Neural progenitor cell (in vitro differentiated cells): ENCODE measurements around the gene SOBP.
A peak's percentile ranks its signal among the peaks of the same experiment; 100 is the strongest.

Experiments used
- EZH2 ChIP-seq: fragments of 200-600 bp; sonication (generic); IDR thresholded peaks from 2 replicates; pipeline ENCODE4 v1.6.1; 2017; ENCODE audit warnings: antibody characterized with exemption, mild to moderate bottlenecking, moderate library complexity
- EZH2phosphoT487 ChIP-seq: fragments of 200-600 bp; sonication (generic); IDR thresholded peaks from 2 replicates; pipeline ENCODE4 v1.6.1; 2017; ENCODE audit warnings: antibody characterized with exemption
- TF ChIP-seq, protein P1 (sequence below): fragments of 200-600 bp; sonication (generic); IDR thresholded peaks from 2 replicates; pipeline ENCODE4 v1.5.1; 2017; ENCODE audit warnings: antibody characterized with exemption, mild to moderate bottlenecking

DNA sequence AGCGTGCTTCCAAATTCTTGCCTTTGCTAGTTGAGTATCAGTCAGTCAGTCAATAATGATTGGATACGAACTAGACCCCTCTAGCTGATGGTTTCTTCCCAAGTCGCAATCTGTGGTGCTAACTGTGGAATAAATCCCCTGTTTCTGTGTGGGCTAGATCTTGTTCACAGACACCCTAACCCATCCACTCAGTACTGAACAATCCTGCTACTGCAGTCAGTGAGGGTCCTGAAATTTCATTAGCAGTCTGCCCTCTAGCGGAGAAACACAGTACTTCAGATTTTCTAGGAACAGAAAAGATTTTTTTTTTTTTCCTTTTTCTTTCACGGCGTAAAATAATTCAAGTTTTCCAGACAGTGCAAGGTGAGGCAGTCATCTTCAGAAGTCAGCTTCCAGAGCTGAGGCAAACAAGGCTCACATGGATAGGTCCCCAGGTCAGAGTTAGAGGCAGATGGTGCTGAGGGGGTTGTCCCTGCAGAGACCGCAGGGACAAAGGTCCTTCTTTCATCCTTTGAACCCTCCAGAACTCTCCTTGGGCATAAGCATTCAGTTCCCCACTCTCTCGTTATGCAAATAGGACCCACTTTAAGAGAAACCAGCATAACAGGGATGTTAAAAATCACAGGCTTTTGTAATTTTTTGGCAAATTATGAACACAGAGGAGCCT is 214.6 kb downstream of the SOBP start:
- TF ChIP-seq, protein P1, sequence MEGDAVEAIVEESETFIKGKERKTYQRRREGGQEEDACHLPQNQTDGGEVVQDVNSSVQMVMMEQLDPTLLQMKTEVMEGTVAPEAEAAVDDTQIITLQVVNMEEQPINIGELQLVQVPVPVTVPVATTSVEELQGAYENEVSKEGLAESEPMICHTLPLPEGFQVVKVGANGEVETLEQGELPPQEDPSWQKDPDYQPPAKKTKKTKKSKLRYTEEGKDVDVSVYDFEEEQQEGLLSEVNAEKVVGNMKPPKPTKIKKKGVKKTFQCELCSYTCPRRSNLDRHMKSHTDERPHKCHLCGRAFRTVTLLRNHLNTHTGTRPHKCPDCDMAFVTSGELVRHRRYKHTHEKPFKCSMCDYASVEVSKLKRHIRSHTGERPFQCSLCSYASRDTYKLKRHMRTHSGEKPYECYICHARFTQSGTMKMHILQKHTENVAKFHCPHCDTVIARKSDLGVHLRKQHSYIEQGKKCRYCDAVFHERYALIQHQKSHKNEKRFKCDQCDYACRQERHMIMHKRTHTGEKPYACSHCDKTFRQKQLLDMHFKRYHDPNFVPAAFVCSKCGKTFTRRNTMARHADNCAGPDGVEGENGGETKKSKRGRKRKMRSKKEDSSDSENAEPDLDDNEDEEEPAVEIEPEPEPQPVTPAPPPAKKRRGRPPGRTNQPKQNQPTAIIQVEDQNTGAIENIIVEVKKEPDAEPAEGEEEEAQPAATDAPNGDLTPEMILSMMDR = peak; percentile 83
- TF ChIP-seq EZH2 = no peak
- TF ChIP-seq EZH2phosphoT487 = no peak
